D721Med (cell line): ENCODE measurements around the gene LTBP1.

Source experiments
- DNase-seq: peaks from one replicate; pipeline ENCODE4 v3.0.0; 2011; ENCODE audit warnings: low spot score; ENCODE audit not compliant: insufficient read length
- FAIRE-seq: peaks from 2 replicates; lab custom pipeline; 2011; peaks lifted over from hg19 to GRCh38; lab: Jason Lieb, UNC
- TF ChIP-seq, protein P1 (sequence below): IDR thresholded peaks from 2 replicates; pipeline ENCODE4 v1.5.1; 2012; ENCODE audit warnings: mild to moderate bottlenecking, control low read depth; ENCODE audit not compliant: insufficient read depth; ENCODE audit errors: missing control alignments

LTBP1 gene

GRCh38 chr2:33145459-33145858 is 198.7 kb downstream of the LTBP1 start:
- TF ChIP-seq, protein P1, sequence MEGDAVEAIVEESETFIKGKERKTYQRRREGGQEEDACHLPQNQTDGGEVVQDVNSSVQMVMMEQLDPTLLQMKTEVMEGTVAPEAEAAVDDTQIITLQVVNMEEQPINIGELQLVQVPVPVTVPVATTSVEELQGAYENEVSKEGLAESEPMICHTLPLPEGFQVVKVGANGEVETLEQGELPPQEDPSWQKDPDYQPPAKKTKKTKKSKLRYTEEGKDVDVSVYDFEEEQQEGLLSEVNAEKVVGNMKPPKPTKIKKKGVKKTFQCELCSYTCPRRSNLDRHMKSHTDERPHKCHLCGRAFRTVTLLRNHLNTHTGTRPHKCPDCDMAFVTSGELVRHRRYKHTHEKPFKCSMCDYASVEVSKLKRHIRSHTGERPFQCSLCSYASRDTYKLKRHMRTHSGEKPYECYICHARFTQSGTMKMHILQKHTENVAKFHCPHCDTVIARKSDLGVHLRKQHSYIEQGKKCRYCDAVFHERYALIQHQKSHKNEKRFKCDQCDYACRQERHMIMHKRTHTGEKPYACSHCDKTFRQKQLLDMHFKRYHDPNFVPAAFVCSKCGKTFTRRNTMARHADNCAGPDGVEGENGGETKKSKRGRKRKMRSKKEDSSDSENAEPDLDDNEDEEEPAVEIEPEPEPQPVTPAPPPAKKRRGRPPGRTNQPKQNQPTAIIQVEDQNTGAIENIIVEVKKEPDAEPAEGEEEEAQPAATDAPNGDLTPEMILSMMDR, result no peak
- FAIRE-seq (no peak), DNase-seq (no peak)

DNA sequence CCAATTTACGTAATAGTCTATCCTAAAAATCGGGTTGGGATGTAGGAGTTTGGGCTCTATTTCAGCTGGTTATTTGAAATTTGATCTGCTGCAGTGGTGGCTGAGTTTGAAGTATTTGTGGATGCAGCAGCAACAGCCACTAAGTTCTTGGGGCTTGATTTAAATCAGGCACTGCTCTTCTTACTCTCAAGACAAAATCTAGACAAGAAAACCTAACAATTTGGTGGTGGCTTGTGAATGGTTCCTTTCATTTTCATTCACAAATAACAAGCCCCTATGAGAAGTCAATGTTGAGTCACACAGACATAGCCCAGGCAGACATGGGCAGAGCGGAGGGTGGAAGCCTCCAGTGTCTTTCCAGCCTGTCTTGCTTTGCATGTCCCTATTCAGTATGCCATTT is 199.3 kb downstream of the LTBP1 start:
- TF ChIP-seq, protein P1, result no peak
- DNase-seq (no peak), FAIRE-seq (no peak)

DNA sequence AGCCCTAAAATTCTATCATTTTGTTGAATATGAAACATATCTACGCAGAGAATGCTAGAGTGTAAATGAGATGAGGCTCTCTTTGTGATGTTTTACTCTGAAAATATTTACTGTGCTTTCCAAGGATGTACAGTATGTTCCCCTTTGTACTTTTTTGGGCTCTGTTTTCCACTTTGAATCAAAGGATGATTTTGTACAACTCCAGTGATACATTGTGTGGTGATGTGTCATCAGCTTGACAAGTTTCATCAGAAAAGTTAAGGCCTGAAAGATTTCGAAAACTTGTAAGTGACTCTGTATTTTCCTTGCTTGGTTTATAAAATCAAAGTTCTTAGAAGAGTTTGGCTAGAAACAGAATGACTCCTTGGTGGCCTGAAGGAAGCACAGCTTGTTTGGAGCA is 206.3 kb downstream of the LTBP1 start:
- TF ChIP-seq, protein P1, result no peak
- DNase-seq (no peak), FAIRE-seq (no peak)

DNA sequence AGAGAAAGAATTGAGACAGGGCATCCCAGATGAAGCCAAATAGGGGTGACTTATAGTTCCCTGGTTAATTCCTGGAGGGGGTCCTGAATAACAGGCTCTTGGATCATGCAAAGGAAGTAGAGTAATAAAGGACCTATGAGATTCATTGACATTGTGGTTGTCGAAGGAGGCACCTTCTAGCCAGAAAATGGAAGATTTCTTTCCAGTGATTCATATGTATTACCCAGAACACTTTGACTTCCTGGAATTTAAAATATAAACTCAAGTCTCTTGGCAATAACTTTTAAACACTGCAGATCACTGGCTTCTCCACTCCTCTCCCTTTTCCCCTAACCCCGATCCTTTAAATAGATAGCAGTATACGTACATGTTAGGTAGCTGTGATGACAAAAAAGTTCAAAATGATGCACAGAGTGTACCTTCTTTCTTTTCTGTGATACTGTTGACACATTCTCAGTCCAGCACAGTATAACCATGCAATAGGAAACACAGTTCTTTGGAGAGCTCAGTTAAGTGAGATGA is 211.8 kb downstream of the LTBP1 start:
- TF ChIP-seq, protein P1, result no peak
- DNase-seq, result no peak
- FAIRE-seq, result no peak

DNA sequence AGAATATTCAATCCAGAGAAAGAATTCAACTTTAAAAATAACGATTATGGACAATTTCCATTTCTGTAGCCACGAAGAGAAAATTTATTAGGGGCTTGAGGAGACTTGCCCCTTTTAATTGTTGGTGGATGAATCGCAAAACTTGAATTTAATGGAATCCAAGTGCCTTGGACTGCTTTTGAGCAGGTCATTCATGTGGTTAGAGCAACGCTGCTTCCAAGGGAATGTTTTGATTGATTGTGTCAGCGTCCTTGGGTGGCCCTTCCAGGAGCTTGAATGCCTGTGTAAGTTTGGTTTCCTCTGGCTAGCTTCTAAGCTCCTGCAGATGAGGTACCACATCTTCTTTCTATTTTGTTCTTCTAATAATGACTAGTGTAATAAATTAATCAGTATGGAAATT is 213.4 kb downstream of the LTBP1 start:
- DNase-seq (no peak), FAIRE-seq (no peak)
- TF ChIP-seq, protein P1, result no peak

DNA sequence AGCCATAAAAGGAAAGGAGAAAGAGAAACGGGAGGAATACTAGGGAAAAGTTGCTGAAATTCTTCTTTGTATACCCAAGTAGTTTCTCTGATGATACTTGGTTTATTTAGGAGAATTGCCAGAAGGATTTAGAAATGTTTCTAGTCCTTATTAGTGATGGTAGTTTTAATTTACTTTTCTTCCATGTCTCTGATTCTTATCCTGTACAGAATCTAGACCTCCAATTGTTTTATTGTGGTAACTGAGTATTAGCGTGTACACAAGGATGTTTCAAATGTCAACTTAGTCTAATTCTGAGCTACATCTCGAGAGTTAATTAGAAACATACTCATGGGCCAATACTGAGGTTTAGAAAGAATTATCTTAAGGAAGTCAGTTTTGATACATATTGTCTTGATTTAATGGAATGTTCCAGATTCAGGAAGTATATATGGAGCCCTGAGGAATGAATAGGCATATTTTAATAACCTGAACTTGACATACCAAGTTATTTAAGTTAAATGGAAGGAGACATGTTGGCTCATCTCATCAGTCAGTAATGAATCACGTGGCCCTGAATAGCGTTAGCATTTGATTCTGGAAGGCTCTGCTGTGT is 219.6 kb downstream of the LTBP1 start:
- FAIRE-seq (no peak), DNase-seq (no peak)
- TF ChIP-seq, protein P1, result no peak

GRCh38 chr2:33167622-33168245 is 221.0 kb downstream of the LTBP1 start:
- TF ChIP-seq, protein P1, result no peak
- DNase-seq (no peak), FAIRE-seq (no peak)
